Duodenal mucosa (tissue), 2 donors: Measurements from ENCODE around the gene CATSPERE.

Experiments used
- H3K27ac ChIP-seq: one replicate; pipeline ENCODE4 v1.7.0; 2013; ENCODE audit warnings: low read depth, low read length
- H3K27me3 ChIP-seq, 2 donors: one replicate each; pipeline ENCODE4 v1.7.0; 2013; ENCODE audit warnings: low read length in 2 of 2, control low read depth in 1 of 2; ENCODE audit not compliant: insufficient read depth in 2 of 2, control insufficient read depth in 1 of 2
- H3K36me3 ChIP-seq, 2 donors: one replicate each; pipeline ENCODE4 v1.7.0; 2013; ENCODE audit warnings: low read length in 2 of 2, control low read depth in 1 of 2; ENCODE audit not compliant: insufficient read depth in 2 of 2, control insufficient read depth in 1 of 2
- H3K4me1 ChIP-seq, 2 donors: one replicate each; pipeline ENCODE4 v1.7.0; 2013; ENCODE audit warnings: low read length in 2 of 2, control low read depth in 1 of 2; ENCODE audit not compliant: insufficient read depth in 2 of 2, control insufficient read depth in 1 of 2
- H3K4me3 ChIP-seq, 2 donors: one replicate each; pipeline ENCODE4 v1.7.0; 2013; ENCODE audit warnings: low read length in 2 of 2, low read depth in 1 of 2
- H3K9ac ChIP-seq, 2 donors: one replicate each; pipeline ENCODE4 v1.7.0; 2013; ENCODE audit warnings: low read length in 2 of 2, low read depth in 1 of 2
- H3K9me3 ChIP-seq, 2 donors: one replicate each; pipeline ENCODE4 v1.7.0; 2013; ENCODE audit warnings: low read length in 2 of 2, control low read depth in 1 of 2; ENCODE audit not compliant: control insufficient read depth in 1 of 2

CATSPERE gene

GRCh38 chr1:244614113-244614836, 153.2 kb downstream of the CATSPERE start:
- Histone ChIP-seq H3K9me3 (no peaks in the 10 kb centered on the region), H3K4me1 (no peaks in the 10 kb centered on the region), H3K36me3 (no peaks in the 10 kb centered on the region), H3K27me3 (no peaks in the 10 kb centered on the region), H3K4me3 (no peak overlapping the region), H3K9ac (no peak overlapping the region), H3K27ac (no peak overlapping the region)

- no peaks in the 10 kb centered on the region for H3K9me3 ChIP-seq
- H3K27me3 ChIP-seq, result no peaks in the 10 kb centered on the region
- H3K4me1 ChIP-seq, result peaks cover 0 to 3% of the 10 kb centered on the region in 2 donors
- no peaks in the 10 kb centered on the region for H3K36me3 ChIP-seq
- no peak overlapping the region for H3K4me3 ChIP-seq
- H3K27ac ChIP-seq, result no peak overlapping the region
- H3K9ac ChIP-seq, result no peak overlapping the region
These were observed 153.8 kb downstream of the CATSPERE start for GRCh38 chr1:244614879-244615278.

GRCh38 chr1:244615301-244615700, 154.2 kb downstream of the CATSPERE start:
- Histone ChIP-seq H3K27ac (no peak overlapping the region), H3K9ac (no peak overlapping the region), H3K4me1 (peaks cover 3 to 7% of the 10 kb centered on the region in 2 donors), H3K36me3 (no peaks in the 10 kb centered on the region), H3K4me3 (no peak overlapping the region), H3K9me3 (no peaks in the 10 kb centered on the region), H3K27me3 (no peaks in the 10 kb centered on the region)

GRCh38 chr1:244626709-244627108, 165.6 kb downstream of the CATSPERE start:
- no peaks in the 10 kb centered on the region for H3K36me3 ChIP-seq
- H3K27ac ChIP-seq, result no peak overlapping the region
- no peak overlapping the region for H3K9ac ChIP-seq
- H3K4me1 ChIP-seq, result no peaks in the 10 kb centered on the region
- H3K4me3 ChIP-seq, result no peak overlapping the region
- H3K27me3 ChIP-seq, result no peaks in the 10 kb centered on the region
- H3K9me3 ChIP-seq, result no peaks in the 10 kb centered on the region

- H3K9me3 ChIP-seq, result no peaks in the 10 kb centered on the region
- H3K4me3 ChIP-seq, result no peak overlapping the region
- no peaks in the 10 kb centered on the region for H3K4me1 ChIP-seq
- no peak overlapping the region for H3K27ac ChIP-seq
- no peaks in the 10 kb centered on the region for H3K36me3 ChIP-seq
- no peaks in the 10 kb centered on the region for H3K27me3 ChIP-seq
- no peak overlapping the region for H3K9ac ChIP-seq
These were observed 167.7 kb downstream of the CATSPERE start for GRCh38 chr1:244628789-244629188.

- Histone ChIP-seq H3K4me3 (no peak overlapping the region), H3K27ac (no peak overlapping the region), H3K27me3 (no peaks in the 10 kb centered on the region), H3K9ac (no peak overlapping the region), H3K36me3 (no peaks in the 10 kb centered on the region), H3K9me3 (no peaks in the 10 kb centered on the region), H3K4me1 (no peaks in the 10 kb centered on the region)
These were observed 172.1 kb downstream of the CATSPERE start for GRCh38 chr1:244633140-244633539.

- Histone ChIP-seq H3K4me3 (no peak overlapping the region), H3K9ac (no peak overlapping the region), H3K27ac (no peak overlapping the region), H3K36me3 (no peaks in the 10 kb centered on the region), H3K27me3 (no peaks in the 10 kb centered on the region), H3K4me1 (no peaks in the 10 kb centered on the region), H3K9me3 (no peaks in the 10 kb centered on the region)
These were observed 173.5 kb downstream of the CATSPERE start for GRCh38 chr1:244634546-244634945.

GRCh38 chr1:244636488-244637259, 175.6 kb downstream of the CATSPERE start:
- no peak overlapping the region for H3K9ac ChIP-seq
- H3K9me3 ChIP-seq, result no peaks in the 10 kb centered on the region
- no peaks in the 10 kb centered on the region for H3K36me3 ChIP-seq
- no peak overlapping the region for H3K4me3 ChIP-seq
- no peaks in the 10 kb centered on the region for H3K27me3 ChIP-seq
- H3K27ac ChIP-seq, result no peak overlapping the region
- H3K4me1 ChIP-seq, result no peaks in the 10 kb centered on the region

GRCh38 chr1:244639561-244639960, 178.5 kb downstream of the CATSPERE start:
- no peaks in the 10 kb centered on the region for H3K27me3 ChIP-seq
- H3K9me3 ChIP-seq, result no peaks in the 10 kb centered on the region
- H3K27ac ChIP-seq, result no peak overlapping the region
- no peak overlapping the region for H3K9ac ChIP-seq
- no peaks in the 10 kb centered on the region for H3K36me3 ChIP-seq
- no peaks in the 10 kb centered on the region for H3K4me1 ChIP-seq
- H3K4me3 ChIP-seq, result no peak overlapping the region

- no peaks in the 10 kb centered on the region for H3K27me3 ChIP-seq
- H3K36me3 ChIP-seq, result no peaks in the 10 kb centered on the region
These were observed 179.8 kb downstream of the CATSPERE start for GRCh38 chr1:244640917-244641316.

More at GRCh38 chr1:244640917-244641316, 179.8 kb downstream of the CATSPERE start:
- Histone ChIP-seq H3K4me1 (no peaks in the 10 kb centered on the region), H3K4me3 (no peak overlapping the region), H3K9ac (no peak overlapping the region), H3K27ac (no peak overlapping the region), H3K9me3 (no peaks in the 10 kb centered on the region)
